Natural killer cell (primary cell): ENCODE results near the gene CXCL3. TPM values are rescaled to one million over a fixed set of nuclear protein-coding genes. Genes with fewer than 3 reads are reported as not detected.

Experiments used
- ATAC-seq, 3 donors: fragments of 150-1000 bp in 2 of 3; fragments of 200-7000 bp in 1 of 3; cut with Tn5 transposase; 1 replicate in 1 of 3; 2 replicates in 2 of 3; pipeline ENCODE4 v1.10.0; 2021; ENCODE audit warnings: mild to moderate bottlenecking in 2 of 3, moderate library complexity in 2 of 3
- DNase-seq, 2 donors: peaks; one replicate each; pipeline versions ENCODE4 v3.0.0 to v3.0.0-alpha.2; 2013 to 2021; ENCODE audit warnings: mixed read lengths in 1 of 2
- H3K27ac ChIP-seq: one replicate; pipeline ENCODE4 v1.5.1; 2013; ENCODE audit warnings: mild to moderate bottlenecking, low read length
- H3K27me3 ChIP-seq: one replicate; pipeline ENCODE4 v1.6.1; 2013; ENCODE audit warnings: low read length; ENCODE audit not compliant: control insufficient read depth, insufficient read depth
- H3K36me3 ChIP-seq: one replicate; pipeline ENCODE4 v1.6.1; 2013; ENCODE audit warnings: low read length; ENCODE audit not compliant: control insufficient read depth, insufficient read depth
- H3K4me1 ChIP-seq: one replicate; pipeline ENCODE4 v1.6.1; 2013; ENCODE audit warnings: low read length; ENCODE audit not compliant: control insufficient read depth, insufficient read depth
- H3K4me3 ChIP-seq: one replicate; pipeline ENCODE4 v1.5.1; 2013; ENCODE audit warnings: low read length
- H3K9me3 ChIP-seq: one replicate; pipeline ENCODE4 v1.6.1; 2013; ENCODE audit warnings: low read length; ENCODE audit not compliant: control insufficient read depth, insufficient read depth
- H3K27ac Mint-ChIP-seq, 2 donors: one replicate each; pipeline ENCODE4 v1.8.0; 2022; ENCODE audit warnings: mild to moderate bottlenecking in 2 of 2, mixed read lengths in 2 of 2, moderate library complexity in 1 of 2
- H3K27me3 Mint-ChIP-seq, 2 donors: one replicate each; pipeline ENCODE4 v1.8.0; 2022; ENCODE audit warnings: low read depth in 2 of 2, mixed read lengths in 2 of 2
- H3K36me3 Mint-ChIP-seq: one replicate; pipeline ENCODE4 v1.8.0; 2022; ENCODE audit warnings: mixed read lengths
- H3K4me1 Mint-ChIP-seq, 2 donors: one replicate each; pipeline ENCODE4 v1.8.0; 2022; ENCODE audit warnings: mixed read lengths in 2 of 2
- H3K4me3 Mint-ChIP-seq: one replicate; pipeline ENCODE4 v1.8.0; 2022; ENCODE audit warnings: mild to moderate bottlenecking, moderate library complexity, mixed read lengths
- H3K9me3 Mint-ChIP-seq, 2 donors: one replicate each; pipeline ENCODE4 v1.8.0; 2022; ENCODE audit warnings: mixed read lengths in 2 of 2
- CTCF ChIP-seq: fragments of 200-600 bp; IDR thresholded peaks from one replicate; pipeline ENCODE4 v1.8.0; 2022; ENCODE audit warnings: antibody characterized with exemption
- WGBS: methylation state at CpG from one replicate; pipeline ENCODE4 v1.1.7; 2013; ENCODE audit warnings: missing lambda C conversion rate; ENCODE audit not compliant: insufficient coverage; 5-methylcytosine and 5-hydroxymethylcytosine counted together
- intact Hi-C: fragments of 100-400 bp; cut with micrococcal nuclease; formaldehyde crosslinking; loops from one replicate; pipeline ENCODE4 v1.14.2; 2022
- total RNA-seq, 4 donors: library from RNA; stranded (reverse); fragments of 120-200 nt in 1 of 4; gene quantifications; one replicate each; pipeline versions ENCODE4 v1.2.3 to v1.2.4, GENCODE V29; 2013 to 2022

The CXCL3 gene
- total RNA-seq, 3 donors from 2014 or later (not counting 1 experiment from before 2014, with no cell fraction given): 1.1 to 6.6 (median 3.5) TPM

GRCh38 chr4:74065115-74065642 lies 26.7 kb upstream of the CXCL3 start:
- Mint-ChIP-seq H3K36me3 (no peaks in the 10 kb centered on the region), H3K9me3 (no peaks in the 10 kb centered on the region), H3K27me3 (peaks cover 0 to 2% of the 10 kb centered on the region in 2 donors), H3K27ac (no peak overlapping the region), H3K4me3 (no peak overlapping the region), H3K4me1 (no peaks in the 10 kb centered on the region)
- no peaks in the 10 kb centered on the region for H3K4me1 ChIP-seq
- TF ChIP-seq CTCF: no peak
- whole genome bisulfite sequencing: 87% methylated on average over 5 of the region's 6 CpGs
- intact Hi-C loops: no loop called here
- H3K27me3 ChIP-seq: no peaks in the 10 kb centered on the region
- ATAC-seq (no peak), DNase-seq (no peak)
- H3K27ac ChIP-seq: no peak overlapping the region
- H3K9me3 ChIP-seq: no peaks in the 10 kb centered on the region
- H3K4me3 ChIP-seq: no peak overlapping the region
- H3K36me3 ChIP-seq: no peaks in the 10 kb centered on the region

- Mint-ChIP-seq H3K27ac (no peak overlapping the region), H3K9me3 (no peaks in the 10 kb centered on the region), H3K27me3 (peaks cover 0 to 2% of the 10 kb centered on the region in 2 donors), H3K36me3 (no peaks in the 10 kb centered on the region), H3K4me1 (no peaks in the 10 kb centered on the region), H3K4me3 (no peak overlapping the region)
- no peak for TF ChIP-seq CTCF
- WGBS: 64% methylated on average over 1 of the region's 1 CpG
- intact Hi-C loops: no loop called here
- Histone ChIP-seq H3K27ac (no peak overlapping the region), H3K27me3 (no peaks in the 10 kb centered on the region), H3K4me1 (no peaks in the 10 kb centered on the region), H3K36me3 (no peaks in the 10 kb centered on the region), H3K4me3 (no peak overlapping the region), H3K9me3 (no peaks in the 10 kb centered on the region)
- no peak for DNase-seq
- no peak for ATAC-seq
Observed at GRCh38 chr4:74063859-74064258, 25.4 kb upstream of the CXCL3 start.

- no peak overlapping the region for H3K4me3 Mint-ChIP-seq
- H3K27ac Mint-ChIP-seq: no peak overlapping the region
- H3K4me1 Mint-ChIP-seq: no peaks in the 10 kb centered on the region
- no peaks in the 10 kb centered on the region for H3K9me3 Mint-ChIP-seq
- H3K27me3 Mint-ChIP-seq: peaks cover 0 to 2% of the 10 kb centered on the region in 2 donors
- no peaks in the 10 kb centered on the region for H3K36me3 Mint-ChIP-seq
- no peaks in the 10 kb centered on the region for H3K9me3 ChIP-seq
- H3K36me3 ChIP-seq: no peaks in the 10 kb centered on the region
- H3K27ac ChIP-seq: no peak overlapping the region
- no peaks in the 10 kb centered on the region for H3K27me3 ChIP-seq
- DNase-seq (no peak), ATAC-seq (no peak)
- H3K4me1 ChIP-seq: no peaks in the 10 kb centered on the region
- H3K4me3 ChIP-seq: no peak overlapping the region
- no peak for TF ChIP-seq CTCF
- intact Hi-C loops: no loop called here
Observed at GRCh38 chr4:74062953-74063352, 24.5 kb upstream of the CXCL3 start.

GRCh38 chr4:74061430-74061829 lies 22.9 kb upstream of the CXCL3 start:
- no peaks in the 10 kb centered on the region for H3K4me1 ChIP-seq
- no peak overlapping the region for H3K4me3 ChIP-seq
- no peaks in the 10 kb centered on the region for H3K36me3 Mint-ChIP-seq
- no peaks in the 10 kb centered on the region for H3K36me3 ChIP-seq
- peaks cover 0 to 2% of the 10 kb centered on the region in 2 donors for H3K27me3 Mint-ChIP-seq
- no peaks in the 10 kb centered on the region for H3K9me3 Mint-ChIP-seq
- no peak for ATAC-seq
- H3K27me3 ChIP-seq: no peaks in the 10 kb centered on the region
- H3K27ac Mint-ChIP-seq: no peak overlapping the region
- no peak overlapping the region for H3K27ac ChIP-seq
- no peaks in the 10 kb centered on the region for H3K4me1 Mint-ChIP-seq
- intact Hi-C loops: no loop called here
- no peak overlapping the region for H3K4me3 Mint-ChIP-seq
- TF ChIP-seq CTCF: no peak
- no peaks in the 10 kb centered on the region for H3K9me3 ChIP-seq
- DNase-seq: no peak
